DND-41 (cell line): ENCODE results near the gene TNNT2.

ENCODE experiments used
- EZH2 ChIP-seq: IDR thresholded peaks from 3 replicates; pipeline ENCODE4 v1.6.1; 2012; ENCODE audit warnings: borderline replicate concordance, low read depth, mild to moderate bottlenecking, moderate library complexity, low read length, inconsistent platforms; ENCODE audit not compliant: severe bottlenecking
- TF ChIP-seq, protein P1 (sequence below): IDR thresholded peaks from 2 replicates; pipeline ENCODE4 v1.5.1; 2012; ENCODE audit warnings: borderline replicate concordance, low read length, moderate library complexity, mild to moderate bottlenecking; ENCODE audit not compliant: poor library complexity, severe bottlenecking; ENCODE audit errors: extremely low read depth

DNA sequence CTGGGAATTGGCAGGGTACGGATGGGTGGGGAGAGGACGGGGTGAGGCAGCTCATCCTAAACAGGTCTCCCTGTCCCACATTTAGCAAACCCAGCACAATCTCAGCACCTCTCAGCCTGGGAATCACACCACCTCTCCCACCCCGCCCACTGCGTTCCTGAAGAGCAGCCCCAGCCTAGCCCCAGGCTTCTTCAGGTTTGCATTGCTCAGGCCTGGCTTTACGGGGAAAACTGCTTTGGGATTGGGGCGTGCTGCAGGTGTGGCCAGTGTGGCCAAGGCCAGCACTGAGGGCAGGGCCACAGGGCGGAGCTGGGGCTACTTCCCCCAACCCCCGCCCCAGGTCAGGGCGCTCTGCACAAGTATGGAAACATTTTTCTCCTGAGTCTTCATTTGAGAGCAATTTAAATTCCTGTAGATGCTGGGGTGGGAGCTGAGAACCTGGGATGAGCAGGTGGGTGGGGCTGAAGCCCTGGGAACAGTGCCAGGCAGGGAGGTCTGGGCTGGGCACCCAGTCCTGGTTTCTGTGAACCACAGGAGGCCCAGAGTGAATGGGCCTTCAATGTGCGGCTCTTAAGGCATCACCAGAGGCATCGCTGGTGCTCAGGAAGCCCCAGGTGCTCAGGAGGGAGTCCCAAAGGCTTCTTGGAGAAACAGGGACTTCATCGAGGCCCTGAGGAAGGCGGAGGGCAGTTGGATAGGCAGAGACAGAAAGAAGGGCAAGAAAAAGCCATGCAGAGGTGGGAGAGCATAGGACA, 24.1 kb downstream of the TNNT2 start:
- TF ChIP-seq, protein P1, sequence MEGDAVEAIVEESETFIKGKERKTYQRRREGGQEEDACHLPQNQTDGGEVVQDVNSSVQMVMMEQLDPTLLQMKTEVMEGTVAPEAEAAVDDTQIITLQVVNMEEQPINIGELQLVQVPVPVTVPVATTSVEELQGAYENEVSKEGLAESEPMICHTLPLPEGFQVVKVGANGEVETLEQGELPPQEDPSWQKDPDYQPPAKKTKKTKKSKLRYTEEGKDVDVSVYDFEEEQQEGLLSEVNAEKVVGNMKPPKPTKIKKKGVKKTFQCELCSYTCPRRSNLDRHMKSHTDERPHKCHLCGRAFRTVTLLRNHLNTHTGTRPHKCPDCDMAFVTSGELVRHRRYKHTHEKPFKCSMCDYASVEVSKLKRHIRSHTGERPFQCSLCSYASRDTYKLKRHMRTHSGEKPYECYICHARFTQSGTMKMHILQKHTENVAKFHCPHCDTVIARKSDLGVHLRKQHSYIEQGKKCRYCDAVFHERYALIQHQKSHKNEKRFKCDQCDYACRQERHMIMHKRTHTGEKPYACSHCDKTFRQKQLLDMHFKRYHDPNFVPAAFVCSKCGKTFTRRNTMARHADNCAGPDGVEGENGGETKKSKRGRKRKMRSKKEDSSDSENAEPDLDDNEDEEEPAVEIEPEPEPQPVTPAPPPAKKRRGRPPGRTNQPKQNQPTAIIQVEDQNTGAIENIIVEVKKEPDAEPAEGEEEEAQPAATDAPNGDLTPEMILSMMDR, result no peak
- TF ChIP-seq EZH2, result no peak
